NCI-H446 (cell line): Measurements from ENCODE around the gene TRIM37.
"Not testable (repeated sequence)": the region's sequence is repeated elsewhere in the genome, so short reads cannot be mapped to it uniquely, and the experiment has no call there.

Experiments used
- DNase-seq, 2 experiments: peaks; one replicate each; lab custom pipeline; 2025; lab: John Stamatoyannopoulos, UW

TRIM37 gene

GRCh38 chr17:58993311-58993710, 113.4 kb downstream of the TRIM37 start:
- no peak for DNase-seq

GRCh38 chr17:58991718-58992331, 114.9 kb downstream of the TRIM37 start:
- DNase-seq = no peak

- DNase-seq = no peak
These were observed 117.1 kb downstream of the TRIM37 start for GRCh38 chr17:58989629-58990028.

- no peak for DNase-seq
These were observed 120.7 kb downstream of the TRIM37 start for GRCh38 chr17:58985971-58986370.

- no peak for DNase-seq
These were observed 121.3 kb downstream of the TRIM37 start for GRCh38 chr17:58985367-58985766.

GRCh38 chr17:58982626-58983025, 124.1 kb downstream of the TRIM37 start:
- no peak for DNase-seq

- DNase-seq = no peak
These were observed 125.8 kb downstream of the TRIM37 start for GRCh38 chr17:58980706-58981481.

GRCh38 chr17:58976541-58976940, 130.1 kb downstream of the TRIM37 start:
- no peak for DNase-seq

- no peak for DNase-seq
These were observed 132.3 kb downstream of the TRIM37 start for GRCh38 chr17:58974354-58974753.

- DNase-seq = no peak
These were observed 135.8 kb downstream of the TRIM37 start for GRCh38 chr17:58970609-58971450.

- DNase-seq = no peak
These were observed 137.1 kb downstream of the TRIM37 start for GRCh38 chr17:58969612-58970011.

GRCh38 chr17:58969156-58969555, 137.5 kb downstream of the TRIM37 start:
- no peak for DNase-seq

GRCh38 chr17:58968426-58969061, 138.1 kb downstream of the TRIM37 start:
- DNase-seq = no peak

GRCh38 chr17:58966208-58966607, 140.5 kb downstream of the TRIM37 start:
- no peak for DNase-seq

GRCh38 chr17:58965221-58965620, 141.5 kb downstream of the TRIM37 start:
- DNase-seq = no peak

GRCh38 chr17:58960068-58960467, 146.6 kb downstream of the TRIM37 start:
- peak in 1 of 2 experiments; percentile 49 for DNase-seq

- DNase-seq = not testable (repeated sequence)
These were observed 149.0 kb downstream of the TRIM37 start for GRCh38 chr17:58957725-58958073.

- DNase-seq = peak in 1 of 2 experiments; percentile 8
These were observed 149.5 kb downstream of the TRIM37 start for GRCh38 chr17:58956997-58957724.

- DNase-seq = not testable (repeated sequence)
These were observed 152.3 kb downstream of the TRIM37 start for GRCh38 chr17:58954358-58954757.

GRCh38 chr17:58947824-58948223, 158.9 kb downstream of the TRIM37 start:
- DNase-seq = no peak

- no peak for DNase-seq
These were observed 159.3 kb downstream of the TRIM37 start for GRCh38 chr17:58947411-58947810.

- DNase-seq = no peak
These were observed 162.5 kb downstream of the TRIM37 start for GRCh38 chr17:58944166-58944565.
